HepG2 (cell line): Measurements from ENCODE around the gene RABGGTA. TPM values are rescaled to one million over a fixed set of nuclear protein-coding genes. Genes with fewer than 3 reads are reported as not detected.

Experiments used
- ARNT ChIP-seq: fragments of 450-650 bp; IDR thresholded peaks from 2 replicates; pipeline ENCODE4 v1.6.1; 2017
- CREM ChIP-seq, 2 experiments: sonication (generic) in 1 of 2; formaldehyde crosslinking in 1 of 2; IDR thresholded peaks; 2 replicates each; pipeline versions ENCODE4 v1.4.0 to v1.6.1; 2016 to 2020; ENCODE audit warnings: antibody characterized with exemption in 1 of 2, mild to moderate bottlenecking in 1 of 2, missing genetic modification reagents in 1 of 2
- HNRNPK ChIP-seq: fragments of 200-400 bp; formaldehyde crosslinking; IDR thresholded peaks from 2 replicates; pipeline ENCODE4 v1.6.1; 2018; ENCODE audit warnings: low read length, low read depth, moderate library complexity, mild to moderate bottlenecking; ENCODE audit not compliant: poor library complexity, severe bottlenecking
- JARID2 ChIP-seq: sonication (generic); formaldehyde crosslinking; IDR thresholded peaks from 2 replicates; pipeline ENCODE4 v1.8.1; 2023; ENCODE audit warnings: missing genetic modification reagents, inconsistent platforms; ENCODE audit not compliant: insufficient replicate concordance
- KLF13 ChIP-seq: sonication (generic); formaldehyde crosslinking; IDR thresholded peaks from 2 replicates; pipeline ENCODE4 v1.4.0; 2020; ENCODE audit warnings: mild to moderate bottlenecking, missing genetic modification reagents
- KLF16 ChIP-seq, 2 experiments: sonication (generic) in 1 of 2; formaldehyde crosslinking in 1 of 2; IDR thresholded peaks; 2 replicates each; pipeline versions ENCODE4 v1.6.1 to v1.8.0; 2016 to 2023; ENCODE audit warnings: missing genetic modification reagents in 2 of 2, missing compliant biosample characterization in 1 of 2
- MXD4 ChIP-seq: IDR thresholded peaks from 2 replicates; pipeline ENCODE4 v1.6.1; 2016; ENCODE audit warnings: mild to moderate bottlenecking, missing biosample characterization, missing genetic modification reagents
- SMC3 ChIP-seq: IDR thresholded peaks from 2 replicates; pipeline ENCODE4 v1.6.1; 2011; ENCODE audit warnings: low read length, improper control_type of control experiment
- STAT5B ChIP-seq: sonication (generic); formaldehyde crosslinking; IDR thresholded peaks from 2 replicates; pipeline ENCODE4 v1.4.0; 2020; ENCODE audit warnings: missing genetic modification reagents
- ZNF333 ChIP-seq: sonication (generic); formaldehyde crosslinking; IDR thresholded peaks from 2 replicates; pipeline ENCODE4 v1.4.0; 2020; ENCODE audit warnings: mild to moderate bottlenecking, missing genetic modification reagents, borderline replicate concordance
- ZNF563 ChIP-seq: sonication (generic); formaldehyde crosslinking; IDR thresholded peaks from 2 replicates; pipeline ENCODE4 v1.8.0; 2022; ENCODE audit warnings: mild to moderate bottlenecking, moderate library complexity, missing genetic modification reagents
- ZNF788 ChIP-seq: sonication (generic); formaldehyde crosslinking; IDR thresholded peaks from 2 replicates; pipeline ENCODE4 v1.5.0; 2020; ENCODE audit warnings: mild to moderate bottlenecking, missing genetic modification reagents, borderline replicate concordance
- ZNF83 ChIP-seq: sonication (generic); formaldehyde crosslinking; IDR thresholded peaks from 2 replicates; pipeline ENCODE4 v1.4.0; 2020; ENCODE audit warnings: missing genetic modification reagents, mild to moderate bottlenecking, borderline replicate concordance
- polyA plus RNA-seq, 8 experiments: library from polyadenylated mRNA; depleted of rRNA in 3 of 8; stranded (reverse) in 7 of 8; unstranded in 1 of 8; fragments of >200 nt; fragmentation: Illumina TruSeq in 4 of 8; extraction: Trizol in 4 of 8; gene quantifications; 2 replicates each; pipeline versions ENCODE4 v1.2.1 to v1.2.3, GENCODE V29; 2011 to 2016; ENCODE audit warnings: low read depth in 4 of 8, missing spikeins in 1 of 8, mixed read lengths in 1 of 8; ENCODE audit not compliant: insufficient read depth in 1 of 8
- total RNA-seq, 5 experiments: library from RNA; depleted of rRNA; stranded (reverse); fragments of >200 nt; fragmentation: Illumina TruSeq; extraction: Trizol; gene quantifications; 2 replicates each; pipeline ENCODE4 v1.2.3, GENCODE V29; 2016; ENCODE audit warnings: low read depth in 1 of 5
- TF ChIP-seq, protein P1 (sequence below): sonication (generic); formaldehyde crosslinking; IDR thresholded peaks from 2 replicates; pipeline ENCODE4 v1.5.1; 2020; ENCODE audit warnings: missing genetic modification reagents, mild to moderate bottlenecking, borderline replicate concordance
- TF ChIP-seq, protein P2 (sequence below), 2 experiments: sonication (generic) in 1 of 2; formaldehyde crosslinking in 1 of 2; IDR thresholded peaks; 2 replicates each; pipeline versions ENCODE4 v1.4.0 to v1.6.1; 2018 to 2020; ENCODE audit warnings: missing genetic modification reagents in 2 of 2, borderline replicate concordance in 1 of 2, low read depth in 1 of 2, mild to moderate bottlenecking in 1 of 2, missing biosample characterization in 1 of 2
- TF ChIP-seq, protein P3 (sequence below): IDR thresholded peaks from 2 replicates; pipeline ENCODE4 v1.6.1; 2016
- TF ChIP-seq, protein P4 (sequence below): sonication (generic); formaldehyde crosslinking; IDR thresholded peaks from 2 replicates; pipeline ENCODE4 v1.4.0; 2020; ENCODE audit warnings: low read depth, mild to moderate bottlenecking, missing genetic modification reagents
- TF ChIP-seq, protein P5 (sequence below): sonication (generic); formaldehyde crosslinking; conservative IDR thresholded peaks from 2 replicates; pipeline ENCODE4 v1.8.0; 2022; ENCODE audit warnings: mild to moderate bottlenecking, moderate library complexity, missing genetic modification reagents

Gene RABGGTA
- total and polyA plus RNA-seq, 2 of the 13 experiments (the other 11 are each of a cell fraction or from before 2014, with no cell fraction given): 57.9 to 90.8 TPM

DNA sequence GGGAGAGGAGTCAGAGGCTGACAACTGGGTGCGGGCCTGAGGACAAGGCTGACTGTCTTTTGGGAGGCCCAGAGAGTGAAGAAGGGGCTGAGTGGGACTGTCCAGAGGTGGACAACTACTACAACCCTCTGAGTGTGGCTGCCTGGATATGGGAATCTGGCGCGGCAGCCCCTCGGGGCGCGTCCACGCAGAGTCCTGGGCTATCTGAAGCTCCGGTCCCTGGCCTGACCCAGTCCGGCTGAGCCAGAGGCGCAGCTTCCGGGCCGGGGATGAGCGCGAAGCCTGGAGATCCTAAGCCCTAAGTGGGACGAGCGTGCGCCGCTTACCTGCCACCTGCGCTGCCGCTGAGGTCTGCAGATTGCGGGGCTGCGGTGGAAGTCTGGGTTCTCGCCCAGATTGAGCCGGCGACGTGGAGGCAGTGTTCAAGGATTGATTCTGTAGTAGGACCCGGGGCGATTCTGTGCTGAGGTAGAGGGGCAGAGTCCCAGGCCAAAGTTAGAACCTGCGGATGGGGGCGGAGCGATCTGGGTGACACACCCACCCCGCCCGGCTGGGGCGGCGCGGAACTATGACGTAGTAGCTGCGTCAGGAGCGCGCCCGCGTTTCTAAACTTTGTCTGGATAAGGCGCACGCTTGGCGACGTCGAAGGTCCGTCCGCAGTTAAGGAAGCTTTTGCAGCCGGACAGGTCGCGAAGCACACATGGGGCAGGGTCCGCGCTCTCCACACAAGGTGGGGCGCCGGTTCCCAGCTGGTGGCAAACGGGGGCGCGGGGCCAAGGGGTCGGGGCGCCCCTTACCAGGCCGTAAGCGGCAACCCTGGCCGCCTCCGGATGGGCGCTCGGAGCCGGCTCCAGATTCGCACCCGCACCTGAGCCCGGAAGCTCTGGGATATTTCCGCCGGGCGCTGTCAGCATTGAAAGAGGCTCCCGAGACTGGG lies 28.1 kb upstream of the RABGGTA start, which contains the start of the genes DHRS1 and NOP9 (continued):
- TF ChIP-seq ARNT: no peak
- peak; percentile 99 for TF ChIP-seq MXD4 (CRISPR knock-in tag)
- TF ChIP-seq, protein P1, sequence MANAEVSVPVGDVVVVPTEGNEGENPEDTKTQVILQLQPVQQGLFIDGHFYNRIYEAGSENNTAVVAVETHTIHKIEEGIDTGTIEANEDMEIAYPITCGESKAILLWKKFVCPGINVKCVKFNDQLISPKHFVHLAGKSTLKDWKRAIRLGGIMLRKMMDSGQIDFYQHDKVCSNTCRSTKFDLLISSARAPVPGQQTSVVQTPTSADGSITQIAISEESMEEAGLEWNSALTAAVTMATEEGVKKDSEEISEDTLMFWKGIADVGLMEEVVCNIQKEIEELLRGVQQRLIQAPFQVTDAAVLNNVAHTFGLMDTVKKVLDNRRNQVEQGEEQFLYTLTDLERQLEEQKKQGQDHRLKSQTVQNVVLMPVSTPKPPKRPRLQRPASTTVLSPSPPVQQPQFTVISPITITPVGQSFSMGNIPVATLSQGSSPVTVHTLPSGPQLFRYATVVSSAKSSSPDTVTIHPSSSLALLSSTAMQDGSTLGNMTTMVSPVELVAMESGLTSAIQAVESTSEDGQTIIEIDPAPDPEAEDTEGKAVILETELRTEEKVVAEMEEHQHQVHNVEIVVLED (CRISPR knock-in tag): peak; percentile 97
- TF ChIP-seq, protein P2, sequence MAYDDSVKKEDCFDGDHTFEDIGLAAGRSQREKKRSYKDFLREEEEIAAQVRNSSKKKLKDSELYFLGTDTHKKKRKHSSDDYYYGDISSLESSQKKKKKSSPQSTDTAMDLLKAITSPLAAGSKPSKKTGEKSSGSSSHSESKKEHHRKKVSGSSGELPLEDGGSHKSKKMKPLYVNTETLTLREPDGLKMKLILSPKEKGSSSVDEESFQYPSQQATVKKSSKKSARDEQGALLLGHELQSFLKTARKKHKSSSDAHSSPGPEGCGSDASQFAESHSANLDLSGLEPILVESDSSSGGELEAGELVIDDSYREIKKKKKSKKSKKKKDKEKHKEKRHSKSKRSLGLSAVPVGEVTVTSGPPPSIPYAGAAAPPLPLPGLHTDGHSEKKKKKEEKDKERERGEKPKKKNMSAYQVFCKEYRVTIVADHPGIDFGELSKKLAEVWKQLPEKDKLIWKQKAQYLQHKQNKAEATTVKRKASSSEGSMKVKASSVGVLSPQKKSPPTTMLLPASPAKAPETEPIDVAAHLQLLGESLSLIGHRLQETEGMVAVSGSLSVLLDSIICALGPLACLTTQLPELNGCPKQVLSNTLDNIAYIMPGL (CRISPR knock-in tag; IDR thresholded peaks at IDR 0.05; ENCODE audit: borderline replicate concordance in 1 of 2, low read depth in 1 of 2): peak; percentile 96 to 98
- TF ChIP-seq KLF13: peak; percentile 48; the same call in 1 of the 2 replicates
- TF ChIP-seq, protein P3, sequence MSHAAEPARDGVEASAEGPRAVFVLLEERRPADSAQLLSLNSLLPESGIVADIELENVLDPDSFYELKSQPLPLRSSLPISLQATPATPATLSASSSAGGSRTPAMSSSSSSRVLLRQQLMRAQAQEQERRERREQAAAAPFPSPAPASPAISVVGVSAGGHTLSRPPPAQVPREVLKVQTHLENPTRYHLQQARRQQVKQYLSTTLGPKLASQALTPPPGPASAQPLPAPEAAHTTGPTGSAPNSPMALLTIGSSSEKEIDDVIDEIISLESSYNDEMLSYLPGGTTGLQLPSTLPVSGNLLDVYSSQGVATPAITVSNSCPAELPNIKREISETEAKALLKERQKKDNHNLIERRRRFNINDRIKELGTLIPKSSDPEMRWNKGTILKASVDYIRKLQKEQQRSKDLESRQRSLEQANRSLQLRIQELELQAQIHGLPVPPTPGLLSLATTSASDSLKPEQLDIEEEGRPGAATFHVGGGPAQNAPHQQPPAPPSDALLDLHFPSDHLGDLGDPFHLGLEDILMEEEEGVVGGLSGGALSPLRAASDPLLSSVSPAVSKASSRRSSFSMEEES (CRISPR knock-in tag): peak; percentile 71
- peak; percentile 84 for TF ChIP-seq ZNF333 (CRISPR knock-in tag)
- peak; percentile 93 for TF ChIP-seq ZNF563
- TF ChIP-seq KLF16 (CRISPR knock-in tag; IDR thresholded peaks at IDR 0.05): peak; percentile 98 to 100; a peak in 3 of 4 replicates
- peak; percentile 89; the same call in 1 of the 2 replicates for TF ChIP-seq ZNF788 (CRISPR knock-in tag)
- no peak; the same call in 1 of the 2 replicates for TF ChIP-seq ZNF83 (CRISPR knock-in tag)
- peak; percentile 56 for TF ChIP-seq HNRNPK
- peak; percentile 42 for TF ChIP-seq JARID2 (CRISPR knock-in tag)
- TF ChIP-seq CREM (IDR thresholded peaks at IDR 0.05): peak; percentile 100
- TF ChIP-seq CREM (CRISPR knock-in tag; IDR thresholded peaks at IDR 0.05): peak; percentile 99
- TF ChIP-seq, protein P4, sequence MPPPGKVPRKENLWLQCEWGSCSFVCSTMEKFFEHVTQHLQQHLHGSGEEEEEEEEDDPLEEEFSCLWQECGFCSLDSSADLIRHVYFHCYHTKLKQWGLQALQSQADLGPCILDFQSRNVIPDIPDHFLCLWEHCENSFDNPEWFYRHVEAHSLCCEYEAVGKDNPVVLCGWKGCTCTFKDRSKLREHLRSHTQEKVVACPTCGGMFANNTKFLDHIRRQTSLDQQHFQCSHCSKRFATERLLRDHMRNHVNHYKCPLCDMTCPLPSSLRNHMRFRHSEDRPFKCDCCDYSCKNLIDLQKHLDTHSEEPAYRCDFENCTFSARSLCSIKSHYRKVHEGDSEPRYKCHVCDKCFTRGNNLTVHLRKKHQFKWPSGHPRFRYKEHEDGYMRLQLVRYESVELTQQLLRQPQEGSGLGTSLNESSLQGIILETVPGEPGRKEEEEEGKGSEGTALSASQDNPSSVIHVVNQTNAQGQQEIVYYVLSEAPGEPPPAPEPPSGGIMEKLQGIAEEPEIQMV: peak; percentile 96
- TF ChIP-seq SMC3: no peak
- TF ChIP-seq, protein P5, sequence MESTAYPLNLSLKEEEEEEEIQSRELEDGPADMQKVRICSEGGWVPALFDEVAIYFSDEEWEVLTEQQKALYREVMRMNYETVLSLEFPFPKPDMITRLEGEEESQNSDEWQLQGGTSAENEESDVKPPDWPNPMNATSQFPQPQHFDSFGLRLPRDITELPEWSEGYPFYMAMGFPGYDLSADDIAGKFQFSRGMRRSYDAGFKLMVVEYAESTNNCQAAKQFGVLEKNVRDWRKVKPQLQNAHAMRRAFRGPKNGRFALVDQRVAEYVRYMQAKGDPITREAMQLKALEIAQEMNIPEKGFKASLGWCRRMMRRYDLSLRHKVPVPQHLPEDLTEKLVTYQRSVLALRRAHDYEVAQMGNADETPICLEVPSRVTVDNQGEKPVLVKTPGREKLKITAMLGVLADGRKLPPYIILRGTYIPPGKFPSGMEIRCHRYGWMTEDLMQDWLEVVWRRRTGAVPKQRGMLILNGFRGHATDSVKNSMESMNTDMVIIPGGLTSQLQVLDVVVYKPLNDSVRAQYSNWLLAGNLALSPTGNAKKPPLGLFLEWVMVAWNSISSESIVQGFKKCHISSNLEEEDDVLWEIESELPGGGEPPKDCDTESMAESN (CRISPR knock-in tag): peak; percentile 96
- TF ChIP-seq STAT5B (CRISPR knock-in tag): 0 out of 2 replicates have a peak, but pooled peaks have one; percentile 20
